SJSA1 (cell line): ENCODE measurements around the gene TEDDM1. TPM values are rescaled to one million over a fixed set of nuclear protein-coding genes. Genes with fewer than 3 reads are reported as not detected.

ENCODE experiments used
- DNase-seq, 2 experiments: peaks; one replicate each; pipeline ENCODE4 v3.0.0-alpha.2; 2015 to 2020; ENCODE audit warnings: low spot score in 2 of 2, low read depth in 1 of 2
- H3K27ac ChIP-seq: fragments of 250-450 bp; sonication (Bioruptor Pico); 2 replicates; pipeline ENCODE4 v1.5.1; 2020; ENCODE audit warnings: mild to moderate bottlenecking, moderate library complexity
- H3K27me3 ChIP-seq: fragments of 250-450 bp; sonication (Bioruptor Pico); replicated peaks from 2 replicates; pipeline ENCODE4 v1.5.1; 2020; ENCODE audit warnings: mild to moderate bottlenecking, moderate library complexity
- H3K36me3 ChIP-seq: fragments of 250-450 bp; sonication (Bioruptor Pico); 2 replicates; pipeline ENCODE4 v1.5.1; 2020; ENCODE audit warnings: mild to moderate bottlenecking
- H3K4me1 ChIP-seq: fragments of 250-450 bp; sonication (Bioruptor Pico); replicated peaks from 2 replicates; pipeline ENCODE4 v1.6.1; 2021; ENCODE audit warnings: mild to moderate bottlenecking
- H3K4me3 ChIP-seq: fragments of 250-450 bp; sonication (Bioruptor Pico); 2 replicates; pipeline ENCODE4 v1.5.1; 2020; ENCODE audit warnings: mild to moderate bottlenecking
- H3K9me3 ChIP-seq: fragments of 250-450 bp; sonication (Bioruptor Pico); replicated peaks from 2 replicates; pipeline ENCODE4 v1.5.1; 2020; ENCODE audit warnings: mild to moderate bottlenecking
- total RNA-seq: library from RNA; depleted of rRNA; stranded (reverse); fragments of >200 nt; shearing (Covaris generic); gene quantifications from 2 replicates; pipeline ENCODE4 v1.2.3, GENCODE V29; 2014

TEDDM1 gene
- total RNA-seq, 1 experiment from 2014 or later, result not detected

GRCh38 chr1:182394055-182394775 is 6.3 kb downstream of the TEDDM1 start:
- no peaks in the 10 kb centered on the region for H3K9me3 ChIP-seq
- H3K4me3 ChIP-seq, result no peak overlapping the region
- H3K4me1 ChIP-seq, result peaks cover 10% of the 10 kb centered on the region; the same call in 1 of the 2 replicates
- no peak overlapping the region for H3K27ac ChIP-seq
- peaks cover 13% of the 10 kb centered on the region for H3K36me3 ChIP-seq
- no peaks in the 10 kb centered on the region for H3K27me3 ChIP-seq
- DNase-seq, result no peak

GRCh38 chr1:182392050-182393028 is 8.1 kb downstream of the TEDDM1 start:
- peak overlapping the region; percentile 91 for H3K27ac ChIP-seq
- H3K9me3 ChIP-seq, result no peaks in the 10 kb centered on the region
- no peaks in the 10 kb centered on the region for H3K27me3 ChIP-seq
- H3K36me3 ChIP-seq, result peaks cover 26% of the 10 kb centered on the region
- DNase-seq, result peak in 1 of 2 experiments; percentile 65
- H3K4me1 ChIP-seq, result peaks cover 11% of the 10 kb centered on the region; the same call in 1 of the 2 replicates
- peak overlapping the region; percentile 77 for H3K4me3 ChIP-seq

GRCh38 chr1:182391362-182392049 is 9.0 kb downstream of the TEDDM1 start, which contains the start of gene GLUL:
Gene GLUL (minus strand): TSS chr1:182391790. CDS start chr1:182388737, 3,053 bp downstream.
- peaks cover 34% of the 10 kb centered on the region for H3K36me3 ChIP-seq
- no peaks in the 10 kb centered on the region for H3K27me3 ChIP-seq
- peaks cover 11% of the 10 kb centered on the region; the same call in 1 of the 2 replicates for H3K4me1 ChIP-seq
- peak within 1 kb of the TSS; percentile 91 for H3K27ac ChIP-seq
- H3K4me3 ChIP-seq, result peak within 1 kb of the TSS; percentile 77
- peak; percentile 92 to 93 for DNase-seq
- no peaks in the 10 kb centered on the region for H3K9me3 ChIP-seq

GRCh38 chr1:182391028-182391361 is 9.5 kb downstream of the TEDDM1 start:
- peaks cover 11% of the 10 kb centered on the region; the same call in 1 of the 2 replicates for H3K4me1 ChIP-seq
- peak overlapping the region; percentile 77 for H3K4me3 ChIP-seq
- H3K27ac ChIP-seq, result peak overlapping the region; percentile 91
- no peaks in the 10 kb centered on the region for H3K9me3 ChIP-seq
- no peaks in the 10 kb centered on the region for H3K27me3 ChIP-seq
- H3K36me3 ChIP-seq, result peaks cover 39% of the 10 kb centered on the region
- DNase-seq, result peak in 1 of 2 experiments; percentile 79

GRCh38 chr1:182389619-182390047 is 10.8 kb downstream of the TEDDM1 start:
- Histone ChIP-seq H3K36me3 (peaks cover 51% of the 10 kb centered on the region), H3K4me3 (peak overlapping the region; percentile 77), H3K4me1 (peaks cover 11% of the 10 kb centered on the region; the same call in 1 of the 2 replicates), H3K27me3 (no peaks in the 10 kb centered on the region), H3K9me3 (no peaks in the 10 kb centered on the region), H3K27ac (no peak overlapping the region)
- DNase-seq, result peak in 1 of 2 experiments; percentile 16

GRCh38 chr1:182388392-182389134 is 11.9 kb downstream of the TEDDM1 start:
- Histone ChIP-seq H3K27me3 (no peaks in the 10 kb centered on the region), H3K36me3 (peaks cover 61% of the 10 kb centered on the region), H3K9me3 (no peaks in the 10 kb centered on the region), H3K4me1 (peaks cover 11% of the 10 kb centered on the region; the same call in 1 of the 2 replicates), H3K27ac (no peak overlapping the region), H3K4me3 (no peak overlapping the region)
- no peak for DNase-seq

GRCh38 chr1:182387566-182387965 is 12.9 kb downstream of the TEDDM1 start:
- no peaks in the 10 kb centered on the region for H3K27me3 ChIP-seq
- no peak for DNase-seq
- H3K4me1 ChIP-seq, result peaks cover 10% of the 10 kb centered on the region; the same call in 1 of the 2 replicates
- no peak overlapping the region for H3K27ac ChIP-seq
- no peaks in the 10 kb centered on the region for H3K9me3 ChIP-seq
- H3K4me3 ChIP-seq, result no peak overlapping the region
- H3K36me3 ChIP-seq, result peaks cover 71% of the 10 kb centered on the region

- Histone ChIP-seq H3K4me1 (peaks cover 7% of the 10 kb centered on the region; the same call in 1 of the 2 replicates), H3K36me3 (peaks cover 77% of the 10 kb centered on the region)
These were observed 13.5 kb downstream of the TEDDM1 start for GRCh38 chr1:182386980-182387379.

GRCh38 chr1:182385885-182386853 is 14.3 kb downstream of the TEDDM1 start:
- H3K4me1 ChIP-seq, result peaks cover 7% of the 10 kb centered on the region; the same call in 1 of the 2 replicates
- H3K36me3 ChIP-seq, result peaks cover 81% of the 10 kb centered on the region
- no peak overlapping the region for H3K4me3 ChIP-seq

More at GRCh38 chr1:182386980-182387379, 13.5 kb downstream of the TEDDM1 start:
- no peak for DNase-seq
- H3K4me3 ChIP-seq, result no peak overlapping the region
- no peak overlapping the region for H3K27ac ChIP-seq
- H3K9me3 ChIP-seq, result no peaks in the 10 kb centered on the region
- no peaks in the 10 kb centered on the region for H3K27me3 ChIP-seq

GRCh38 chr1:182384387-182384960 is 16.0 kb downstream of the TEDDM1 start:
- H3K4me1 ChIP-seq, result peaks cover 3% of the 10 kb centered on the region; the same call in 1 of the 2 replicates
- H3K36me3 ChIP-seq, result peaks cover 72% of the 10 kb centered on the region
- no peak overlapping the region for H3K4me3 ChIP-seq
- no peaks in the 10 kb centered on the region for H3K27me3 ChIP-seq
- no peak for DNase-seq
- no peaks in the 10 kb centered on the region for H3K9me3 ChIP-seq
- no peak overlapping the region for H3K27ac ChIP-seq

More at GRCh38 chr1:182385885-182386853, 14.3 kb downstream of the TEDDM1 start:
- no peaks in the 10 kb centered on the region for H3K9me3 ChIP-seq
- DNase-seq, result no peak
- no peak overlapping the region for H3K27ac ChIP-seq
- no peaks in the 10 kb centered on the region for H3K27me3 ChIP-seq

GRCh38 chr1:182383934-182384333 is 16.5 kb downstream of the TEDDM1 start:
- Histone ChIP-seq H3K27ac (no peak overlapping the region), H3K4me1 (no peaks in the 10 kb centered on the region), H3K36me3 (peaks cover 72% of the 10 kb centered on the region), H3K9me3 (no peaks in the 10 kb centered on the region), H3K27me3 (no peaks in the 10 kb centered on the region), H3K4me3 (no peak overlapping the region)
- no peak for DNase-seq
